ENCODE measurements around the gene HSPA1A. TPM values are rescaled to one million over a fixed set of nuclear protein-coding genes. Genes with fewer than 3 reads are reported as not detected.

HSPA1A gene
- total and polyA plus RNA-seq, 2 donors (not counting 1 experiment from before 2014, with no cell fraction given) = 66.3 to 70.0 TPM

DNA sequence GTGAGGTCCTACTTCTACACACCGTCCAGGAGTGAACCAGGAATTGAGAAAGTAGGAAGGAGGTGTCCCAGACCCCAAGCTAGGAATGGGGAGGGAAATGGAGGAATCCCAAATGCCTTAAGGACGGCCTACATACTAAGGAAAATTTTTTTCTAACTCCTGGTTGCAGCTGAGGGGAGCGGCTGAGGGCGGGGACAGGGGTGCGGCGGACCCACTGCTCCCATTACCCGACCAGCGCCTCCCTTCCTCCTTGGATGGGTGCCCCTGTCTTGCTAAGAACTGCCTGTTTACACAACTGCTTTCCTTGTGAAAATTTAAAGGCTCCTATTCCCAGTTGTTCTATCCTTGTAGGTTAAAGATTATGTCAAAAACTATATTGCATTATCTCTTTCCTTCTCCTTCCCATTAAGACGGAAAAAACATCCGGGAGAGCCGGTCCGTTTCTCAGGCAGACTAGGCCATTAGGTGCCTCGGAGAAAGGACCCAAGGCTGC, 11.5 kb downstream of the HSPA1A start:
- peaks cover 26% of the 10 kb centered on the region for H3K79me2 ChIP-seq (ENCODE audit: control insufficient read depth, insufficient read depth, low read length)
- no peaks in the 10 kb centered on the region for H4K20me1 ChIP-seq (ENCODE audit: control insufficient read depth, extremely low read depth, insufficient read depth, low read length)
- peak overlapping the region; percentile 36 to 78 (median 48) for H3K4me3 ChIP-seq (replicated peaks in 1 of 4; ENCODE audit: control extremely low read depth in 1 of 4, insufficient read depth in 1 of 4, low read depth in 3 of 4, low read length in 4 of 4)
- no peak for TF ChIP-seq EZH2 (IDR thresholded peaks at IDR 0.05; ENCODE audit: low read length, missing control alignments)
- TF ChIP-seq, protein P1, sequence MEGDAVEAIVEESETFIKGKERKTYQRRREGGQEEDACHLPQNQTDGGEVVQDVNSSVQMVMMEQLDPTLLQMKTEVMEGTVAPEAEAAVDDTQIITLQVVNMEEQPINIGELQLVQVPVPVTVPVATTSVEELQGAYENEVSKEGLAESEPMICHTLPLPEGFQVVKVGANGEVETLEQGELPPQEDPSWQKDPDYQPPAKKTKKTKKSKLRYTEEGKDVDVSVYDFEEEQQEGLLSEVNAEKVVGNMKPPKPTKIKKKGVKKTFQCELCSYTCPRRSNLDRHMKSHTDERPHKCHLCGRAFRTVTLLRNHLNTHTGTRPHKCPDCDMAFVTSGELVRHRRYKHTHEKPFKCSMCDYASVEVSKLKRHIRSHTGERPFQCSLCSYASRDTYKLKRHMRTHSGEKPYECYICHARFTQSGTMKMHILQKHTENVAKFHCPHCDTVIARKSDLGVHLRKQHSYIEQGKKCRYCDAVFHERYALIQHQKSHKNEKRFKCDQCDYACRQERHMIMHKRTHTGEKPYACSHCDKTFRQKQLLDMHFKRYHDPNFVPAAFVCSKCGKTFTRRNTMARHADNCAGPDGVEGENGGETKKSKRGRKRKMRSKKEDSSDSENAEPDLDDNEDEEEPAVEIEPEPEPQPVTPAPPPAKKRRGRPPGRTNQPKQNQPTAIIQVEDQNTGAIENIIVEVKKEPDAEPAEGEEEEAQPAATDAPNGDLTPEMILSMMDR (conservative IDR thresholded peaks at IDR 0.05 in 1 of 2, IDR thresholded peaks at IDR 0.05 in 1 of 2; ENCODE audit: low read depth in 1 of 2, low read length in 2 of 2) = no peak
- peak in 1 of 2 donors; percentile 88 for DNase-seq (ENCODE audit: low read depth in 2 of 2)
- H2AFZ ChIP-seq (ENCODE audit: low read length) = peak overlapping the region; percentile 79
- peak overlapping the region; percentile 73 for H3K27ac ChIP-seq (ENCODE audit: insufficient read depth, low read length)
- peak overlapping the region; percentile 90 for H3K4me2 ChIP-seq (ENCODE audit: extremely low read depth, insufficient read depth, low read length)
- H3K36me3 ChIP-seq (ENCODE audit: control insufficient read depth, insufficient read depth, low read length) = no peaks in the 10 kb centered on the region
- H3K9ac ChIP-seq (ENCODE audit: insufficient read depth, low read length) = peak overlapping the region; percentile 44
- H3K27me3 ChIP-seq (ENCODE audit: control insufficient read depth, insufficient read depth, low read length) = no peaks in the 10 kb centered on the region
- H3K9me3 ChIP-seq (ENCODE audit: control insufficient read depth, insufficient read depth, low read depth, low read length) = no peaks in the 10 kb centered on the region
- peaks cover 4% of the 10 kb centered on the region for H3K4me1 ChIP-seq (ENCODE audit: control insufficient read depth, extremely low read depth, insufficient read depth, low read length)

DNA sequence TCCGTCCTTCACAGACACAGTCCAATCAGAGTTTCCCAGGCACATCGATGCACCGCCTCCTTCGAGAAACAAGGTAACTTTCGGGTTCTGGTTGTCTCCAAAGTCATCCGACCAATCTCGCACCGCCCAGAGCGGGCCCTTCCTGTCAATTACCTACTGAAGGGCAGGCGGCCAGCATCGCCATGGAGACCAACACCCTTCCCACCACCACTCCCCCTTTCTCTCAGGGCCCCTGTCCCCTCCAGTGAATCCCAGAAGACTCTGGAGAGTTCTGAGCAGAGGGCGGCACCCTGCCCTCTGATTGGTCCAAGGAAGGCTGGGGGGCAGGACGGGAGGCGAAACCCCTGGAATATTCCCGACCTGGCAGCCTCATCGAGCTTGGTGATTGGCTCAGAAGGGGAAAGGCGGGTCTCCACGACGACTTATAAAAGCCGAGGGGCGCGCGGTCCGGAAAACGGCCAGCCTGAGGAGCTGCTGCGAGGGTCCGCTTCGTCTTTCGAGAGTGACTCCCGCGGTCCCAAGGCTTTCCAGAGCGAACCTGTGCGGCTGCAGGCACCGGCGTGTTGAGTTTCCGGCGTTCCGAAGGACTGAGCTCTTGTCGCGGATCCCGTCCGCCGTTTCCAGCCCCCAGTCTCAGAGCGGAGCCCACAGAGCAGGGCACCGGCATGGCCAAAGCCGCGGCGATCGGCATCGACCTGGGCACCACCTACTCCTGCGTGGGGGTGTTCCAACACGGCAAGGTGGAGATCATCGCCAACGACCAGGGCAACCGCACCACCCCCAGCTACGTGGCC, 12.1 kb downstream of the HSPA1A start, which contains the start of gene HSPA1B:
HSPA1B (plus strand) TSS at position 453 of the 794 bp plus-strand sequence; CDS start at position 666, 213 bp downstream.
- Histone ChIP-seq H3K27ac (ENCODE audit: insufficient read depth, low read length) (peak within 1 kb of the TSS; percentile 73), H4K20me1 (ENCODE audit: control insufficient read depth, extremely low read depth, insufficient read depth, low read length) (no peaks in the 10 kb centered on the region), H3K79me2 (ENCODE audit: control insufficient read depth, insufficient read depth, low read length) (peaks cover 26% of the 10 kb centered on the region), H3K4me2 (ENCODE audit: extremely low read depth, insufficient read depth, low read length) (peak within 1 kb of the TSS; percentile 90), H3K9ac (ENCODE audit: insufficient read depth, low read length) (peak within 1 kb of the TSS; percentile 64), H3K4me3 (replicated peaks in 1 of 4; ENCODE audit: control extremely low read depth in 1 of 4, insufficient read depth in 1 of 4, low read depth in 3 of 4, low read length in 4 of 4) (peak within 1 kb of the TSS; percentile 42 to 78 (median 58)), H3K36me3 (ENCODE audit: control insufficient read depth, insufficient read depth, low read length) (no peaks in the 10 kb centered on the region), H3K4me1 (ENCODE audit: control insufficient read depth, extremely low read depth, insufficient read depth, low read length) (peaks cover 4% of the 10 kb centered on the region), H2AFZ (ENCODE audit: low read length) (peak within 1 kb of the TSS; percentile 79), H3K9me3 (ENCODE audit: control insufficient read depth, insufficient read depth, low read depth, low read length) (no peaks in the 10 kb centered on the region), H3K27me3 (ENCODE audit: control insufficient read depth, insufficient read depth, low read length) (no peaks in the 10 kb centered on the region)
- TF ChIP-seq, protein P1 (conservative IDR thresholded peaks at IDR 0.05 in 1 of 2, IDR thresholded peaks at IDR 0.05 in 1 of 2; ENCODE audit: low read depth in 1 of 2, low read length in 2 of 2) = no peak
- no peak for TF ChIP-seq EZH2 (IDR thresholded peaks at IDR 0.05; ENCODE audit: low read length, missing control alignments)
- peak; percentile 100 for DNase-seq (ENCODE audit: low read depth in 2 of 2)

DNA sequence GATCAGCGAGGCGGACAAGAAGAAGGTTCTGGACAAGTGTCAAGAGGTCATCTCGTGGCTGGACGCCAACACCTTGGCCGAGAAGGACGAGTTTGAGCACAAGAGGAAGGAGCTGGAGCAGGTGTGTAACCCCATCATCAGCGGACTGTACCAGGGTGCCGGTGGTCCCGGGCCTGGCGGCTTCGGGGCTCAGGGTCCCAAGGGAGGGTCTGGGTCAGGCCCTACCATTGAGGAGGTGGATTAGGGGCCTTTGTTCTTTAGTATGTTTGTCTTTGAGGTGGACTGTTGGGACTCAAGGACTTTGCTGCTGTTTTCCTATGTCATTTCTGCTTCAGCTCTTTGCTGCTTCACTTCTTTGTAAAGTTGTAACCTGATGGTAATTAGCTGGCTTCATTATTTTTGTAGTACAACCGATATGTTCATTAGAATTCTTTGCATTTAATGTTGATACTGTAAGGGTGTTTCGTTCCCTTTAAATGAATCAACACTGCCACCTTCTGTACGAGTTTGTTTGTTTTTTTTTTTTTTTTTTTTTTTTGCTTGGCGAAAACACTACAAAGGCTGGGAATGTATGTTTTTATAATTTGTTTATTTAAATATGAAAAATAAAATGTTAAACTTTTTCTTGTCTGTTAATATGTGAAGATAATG, 14.4 kb downstream of the HSPA1A start:
- H3K36me3 ChIP-seq (ENCODE audit: control insufficient read depth, insufficient read depth, low read length) = no peaks in the 10 kb centered on the region
- H3K9me3 ChIP-seq (ENCODE audit: control insufficient read depth, insufficient read depth, low read depth, low read length) = no peaks in the 10 kb centered on the region
- H3K4me1 ChIP-seq (ENCODE audit: control insufficient read depth, extremely low read depth, insufficient read depth, low read length) = peaks cover 2% of the 10 kb centered on the region
- no peak overlapping the region for H2AFZ ChIP-seq (ENCODE audit: low read length)
- H3K9ac ChIP-seq (ENCODE audit: insufficient read depth, low read length) = peak overlapping the region; percentile 27
- H3K4me2 ChIP-seq (ENCODE audit: extremely low read depth, insufficient read depth, low read length) = peak overlapping the region; percentile 87
- peak overlapping the region; percentile 10 for H3K27ac ChIP-seq (ENCODE audit: insufficient read depth, low read length)
- H4K20me1 ChIP-seq (ENCODE audit: control insufficient read depth, extremely low read depth, insufficient read depth, low read length) = no peaks in the 10 kb centered on the region
- TF ChIP-seq EZH2 (IDR thresholded peaks at IDR 0.05; ENCODE audit: low read length, missing control alignments) = no peak
- TF ChIP-seq, protein P1 (conservative IDR thresholded peaks at IDR 0.05 in 1 of 2, IDR thresholded peaks at IDR 0.05 in 1 of 2; ENCODE audit: low read depth in 1 of 2, low read length in 2 of 2) = peak in 1 of 2 donors; percentile 14
- peak in 1 of 2 donors; percentile 71 for DNase-seq (ENCODE audit: low read depth in 2 of 2)
- H3K4me3 ChIP-seq (replicated peaks in 1 of 4; ENCODE audit: control extremely low read depth in 1 of 4, insufficient read depth in 1 of 4, low read depth in 3 of 4, low read length in 4 of 4) = peak overlapping the region; percentile 35 to 99 (median 87)
- H3K27me3 ChIP-seq (ENCODE audit: control insufficient read depth, insufficient read depth, low read length) = no peaks in the 10 kb centered on the region
- peaks cover 26% of the 10 kb centered on the region for H3K79me2 ChIP-seq (ENCODE audit: control insufficient read depth, insufficient read depth, low read length)
